ENCODE data around the gene DCST2. TPM values are rescaled to one million over a fixed set of nuclear protein-coding genes. Genes with fewer than 3 reads are reported as not detected.

DCST2 gene
- total and polyA plus RNA-seq, 9 of the 15 experiments (the other 6 are each of a cell fraction or from before 2014, with no cell fraction given): 0.09 to 0.49 (median 0.11) TPM; not detected in 3

DNA sequence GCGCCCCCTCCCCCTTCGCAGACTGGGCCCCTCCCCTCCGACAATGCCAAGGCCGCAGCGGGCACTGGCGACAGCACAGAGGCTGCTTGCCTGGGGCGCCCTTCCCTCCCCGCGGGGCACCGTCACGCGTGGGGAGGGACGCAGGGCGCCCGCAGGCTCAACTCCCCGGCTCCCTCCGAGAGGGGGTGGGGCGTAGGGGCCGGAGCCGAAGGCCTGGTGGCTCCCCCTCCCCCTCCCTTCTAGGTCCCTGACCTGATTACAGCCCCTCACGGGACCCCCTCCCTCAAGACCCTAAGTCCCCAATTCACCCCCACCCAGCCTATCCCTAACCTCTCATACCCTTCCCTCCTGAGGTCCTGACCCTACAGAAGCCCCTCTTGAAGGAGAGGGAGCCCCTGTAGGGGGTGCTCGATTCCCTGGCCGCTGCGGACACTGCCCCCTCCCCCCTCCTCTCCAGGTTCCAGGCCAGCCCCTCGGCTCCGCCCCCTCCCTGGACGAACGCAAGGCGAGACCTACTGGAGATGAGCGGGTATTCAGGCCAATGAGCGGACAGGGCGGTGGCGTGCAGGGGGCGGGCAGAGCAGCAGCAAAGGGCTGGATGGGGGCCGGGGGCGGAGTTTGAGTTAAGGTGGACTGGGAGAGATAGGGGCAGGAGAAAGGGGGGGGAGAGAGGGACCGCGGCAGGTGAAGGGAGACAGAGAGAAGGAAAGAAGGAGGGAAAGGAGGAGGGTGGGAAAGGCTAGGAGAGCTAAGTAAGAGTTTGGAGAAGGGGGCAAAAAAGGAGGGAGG lies 31.7 kb downstream of the DCST2 start (continued):
- TF ChIP-seq, protein P1, sequence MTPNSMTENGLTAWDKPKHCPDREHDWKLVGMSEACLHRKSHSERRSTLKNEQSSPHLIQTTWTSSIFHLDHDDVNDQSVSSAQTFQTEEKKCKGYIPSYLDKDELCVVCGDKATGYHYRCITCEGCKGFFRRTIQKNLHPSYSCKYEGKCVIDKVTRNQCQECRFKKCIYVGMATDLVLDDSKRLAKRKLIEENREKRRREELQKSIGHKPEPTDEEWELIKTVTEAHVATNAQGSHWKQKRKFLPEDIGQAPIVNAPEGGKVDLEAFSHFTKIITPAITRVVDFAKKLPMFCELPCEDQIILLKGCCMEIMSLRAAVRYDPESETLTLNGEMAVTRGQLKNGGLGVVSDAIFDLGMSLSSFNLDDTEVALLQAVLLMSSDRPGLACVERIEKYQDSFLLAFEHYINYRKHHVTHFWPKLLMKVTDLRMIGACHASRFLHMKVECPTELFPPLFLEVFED (CRISPR knock-in tag; conservative IDR thresholded peaks at IDR 0.05): peak; percentile 97
- no peak for TF ChIP-seq ZFP30 (CRISPR knock-in tag; IDR thresholded peaks at IDR 0.05; ENCODE audit: borderline replicate concordance)
- TF ChIP-seq FOXA1 (IDR thresholded peaks at IDR 0.05; ENCODE audit: borderline replicate concordance): no peak
- no peak for TF ChIP-seq CHD1 (IDR thresholded peaks at IDR 0.05; ENCODE audit: low read length)
- TF ChIP-seq TOE1 (IDR thresholded peaks at IDR 0.05; ENCODE audit: borderline replicate concordance): peak; percentile 97
- TF ChIP-seq TOE1 (CRISPR knock-in tag; IDR thresholded peaks at IDR 0.05; ENCODE audit: borderline replicate concordance, low read depth): no peak
- TF ChIP-seq CBX8 (IDR thresholded peaks at IDR 0.05; ENCODE audit: borderline replicate concordance, extremely low read depth, low read depth, low read length, poor library complexity, severe bottlenecking): no peak
- TF ChIP-seq PURB (CRISPR knock-in tag; IDR thresholded peaks at IDR 0.05; ENCODE audit: low read depth): no peak
- no peak for TF ChIP-seq ZSCAN32 (CRISPR knock-in tag; IDR thresholded peaks at IDR 0.05)
- TF ChIP-seq MCM5 (IDR thresholded peaks at IDR 0.05; ENCODE audit: low read depth): no peak
- no peak for TF ChIP-seq SREBF2 (CRISPR knock-in tag; IDR thresholded peaks at IDR 0.05)
- TF ChIP-seq ARHGAP35 (IDR thresholded peaks at IDR 0.05; ENCODE audit: partially characterized antibody): no peak
- TF ChIP-seq, protein P2, sequence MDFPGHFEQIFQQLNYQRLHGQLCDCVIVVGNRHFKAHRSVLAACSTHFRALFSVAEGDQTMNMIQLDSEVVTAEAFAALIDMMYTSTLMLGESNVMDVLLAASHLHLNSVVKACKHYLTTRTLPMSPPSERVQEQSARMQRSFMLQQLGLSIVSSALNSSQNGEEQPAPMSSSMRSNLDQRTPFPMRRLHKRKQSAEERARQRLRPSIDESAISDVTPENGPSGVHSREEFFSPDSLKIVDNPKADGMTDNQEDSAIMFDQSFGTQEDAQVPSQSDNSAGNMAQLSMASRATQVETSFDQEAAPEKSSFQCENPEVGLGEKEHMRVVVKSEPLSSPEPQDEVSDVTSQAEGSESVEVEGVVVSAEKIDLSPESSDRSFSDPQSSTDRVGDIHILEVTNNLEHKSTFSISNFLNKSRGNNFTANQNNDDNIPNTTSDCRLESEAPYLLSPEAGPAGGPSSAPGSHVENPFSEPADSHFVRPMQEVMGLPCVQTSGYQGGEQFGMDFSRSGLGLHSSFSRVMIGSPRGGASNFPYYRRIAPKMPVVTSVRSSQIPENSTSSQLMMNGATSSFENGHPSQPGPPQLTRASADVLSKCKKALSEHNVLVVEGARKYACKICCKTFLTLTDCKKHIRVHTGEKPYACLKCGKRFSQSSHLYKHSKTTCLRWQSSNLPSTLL (IDR thresholded peaks at IDR 0.05): no peak
- no peak for TF ChIP-seq KLF1 (tag; IDR thresholded peaks at IDR 0.05)
- TF ChIP-seq SAFB2 (IDR thresholded peaks at IDR 0.05; ENCODE audit: borderline replicate concordance, low read depth, low read length, severe bottlenecking): no peak
- TF ChIP-seq, protein P3, sequence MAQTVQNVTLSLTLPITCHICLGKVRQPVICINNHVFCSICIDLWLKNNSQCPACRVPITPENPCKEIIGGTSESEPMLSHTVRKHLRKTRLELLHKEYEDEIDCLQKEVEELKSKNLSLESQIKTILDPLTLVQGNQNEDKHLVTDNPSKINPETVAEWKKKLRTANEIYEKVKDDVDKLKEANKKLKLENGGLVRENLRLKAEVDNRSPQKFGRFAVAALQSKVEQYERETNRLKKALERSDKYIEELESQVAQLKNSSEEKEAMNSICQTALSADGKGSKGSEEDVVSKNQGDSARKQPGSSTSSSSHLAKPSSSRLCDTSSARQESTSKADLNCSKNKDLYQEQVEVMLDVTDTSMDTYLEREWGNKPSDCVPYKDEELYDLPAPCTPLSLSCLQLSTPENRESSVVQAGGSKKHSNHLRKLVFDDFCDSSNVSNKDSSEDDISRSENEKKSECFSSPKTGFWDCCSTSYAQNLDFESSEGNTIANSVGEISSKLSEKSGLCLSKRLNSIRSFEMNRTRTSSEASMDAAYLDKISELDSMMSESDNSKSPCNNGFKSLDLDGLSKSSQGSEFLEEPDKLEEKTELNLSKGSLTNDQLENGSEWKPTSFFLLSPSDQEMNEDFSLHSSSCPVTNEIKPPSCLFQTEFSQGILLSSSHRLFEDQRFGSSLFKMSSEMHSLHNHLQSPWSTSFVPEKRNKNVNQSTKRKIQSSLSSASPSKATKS (CRISPR knock-in tag; IDR thresholded peaks at IDR 0.05): no peak
- peak; percentile 6 for TF ChIP-seq PCBP1 (IDR thresholded peaks at IDR 0.05; ENCODE audit: low read depth, low read length, poor library complexity, severe bottlenecking)
- TF ChIP-seq ASH1L (IDR thresholded peaks at IDR 0.05; ENCODE audit: borderline replicate concordance, low read depth, partially characterized antibody): peak; percentile 70
- no peak for TF ChIP-seq NELFE (IDR thresholded peaks at IDR 0.05; ENCODE audit: insufficient read depth, insufficient read length)
- no peak for TF ChIP-seq NFIX (CRISPR knock-in tag; IDR thresholded peaks at IDR 0.05; ENCODE audit: low read depth)
- no peak for TF ChIP-seq ZNF253 (CRISPR knock-in tag; conservative IDR thresholded peaks at IDR 0.05)
- peak; percentile 86 for TF ChIP-seq LEF1 (IDR thresholded peaks at IDR 0.05)
- no peak; the same call in 1 of the 2 replicates for TF ChIP-seq SMAD4 (CRISPR knock-in tag; conservative IDR thresholded peaks at IDR 0.05)
- no peak for TF ChIP-seq BMI1 (IDR thresholded peaks at IDR 0.05; ENCODE audit: low read length)

Measured in K562 (cell line).